ENCODE data around the gene PDE8A.
"Not testable (repeated sequence)": the region's sequence is repeated elsewhere in the genome, so short reads cannot be mapped to it uniquely, and the experiment has no call there.

Gene PDE8A

GRCh38 chr15:85010386-85011159, 28.9 kb downstream of the PDE8A start:
- DNase-seq (ENCODE audit: low spot score), result no peak

- DNase-seq (ENCODE audit: low spot score), result no peak
These were observed 29.5 kb downstream of the PDE8A start for GRCh38 chr15:85011160-85011571.

GRCh38 chr15:85011724-85012123, 30.1 kb downstream of the PDE8A start:
- not testable (repeated sequence) for DNase-seq (ENCODE audit: low spot score)

GRCh38 chr15:85013785-85014184, 32.1 kb downstream of the PDE8A start:
- DNase-seq (ENCODE audit: low spot score), result no peak

GRCh38 chr15:85014932-85015331, 33.3 kb downstream of the PDE8A start:
- no peak for DNase-seq (ENCODE audit: low spot score)

GRCh38 chr15:85016275-85016674, 34.6 kb downstream of the PDE8A start:
- DNase-seq (ENCODE audit: low spot score), result no peak

- DNase-seq (ENCODE audit: low spot score), result no peak
These were observed 38.3 kb downstream of the PDE8A start for GRCh38 chr15:85019815-85020590.

GRCh38 chr15:85021409-85021808, 39.8 kb downstream of the PDE8A start:
- DNase-seq (ENCODE audit: low spot score), result no peak

- DNase-seq (ENCODE audit: low spot score), result no peak
These were observed 41.3 kb downstream of the PDE8A start for GRCh38 chr15:85022860-85023403.

GRCh38 chr15:85024003-85024402, 42.3 kb downstream of the PDE8A start:
- no peak for DNase-seq (ENCODE audit: low spot score)

GRCh38 chr15:85024509-85025336, 43.1 kb downstream of the PDE8A start:
- no peak for DNase-seq (ENCODE audit: low spot score)

- DNase-seq (ENCODE audit: low spot score), result no peak
These were observed 44.0 kb downstream of the PDE8A start for GRCh38 chr15:85025516-85026251.

GRCh38 chr15:85026304-85027032, 44.8 kb downstream of the PDE8A start:
- no peak for DNase-seq (ENCODE audit: low spot score)

- no peak for DNase-seq (ENCODE audit: low spot score)
These were observed 45.4 kb downstream of the PDE8A start for GRCh38 chr15:85027033-85027380.

GRCh38 chr15:85027421-85027820, 45.8 kb downstream of the PDE8A start:
- no peak for DNase-seq (ENCODE audit: low spot score)

- DNase-seq (ENCODE audit: low spot score), result no peak
These were observed 46.8 kb downstream of the PDE8A start for GRCh38 chr15:85028416-85028815.

GRCh38 chr15:85029221-85029620, 47.6 kb downstream of the PDE8A start:
- no peak for DNase-seq (ENCODE audit: low spot score)

- DNase-seq (ENCODE audit: low spot score), result peak; percentile 10
These were observed 48.8 kb downstream of the PDE8A start for GRCh38 chr15:85030301-85030929.

GRCh38 chr15:85031086-85031943, 49.7 kb downstream of the PDE8A start:
- no peak for DNase-seq (ENCODE audit: low spot score)
